Calu3 (cell line): ENCODE data around the gene LPCAT2. TPM values are rescaled to one million over a fixed set of nuclear protein-coding genes. Genes with fewer than 3 reads are reported as not detected.

Experiments used
- BruUV-seq: library from RNA; stranded (reverse); fragments of 400-500 nt; replicated peaks from 2 replicates; lab custom pipeline; 2021; lab: Mats Ljungman, UMichigan
- CTCF ChIA-PET: fragments of 300-600 bp; sonication (Branson Sonifier 250); formaldehyde crosslinking; loops from one replicate; lab custom pipeline; 2022; ENCODE audit warnings: antibody characterized with exemption; lab: Charles Lee
- DNase-seq: peaks from one replicate; pipeline ENCODE4 v3.0.0; 2022
- H3K27ac Mint-ChIP-seq: one replicate; pipeline ENCODE4 v1.8.0; 2022; ENCODE audit warnings: mixed read lengths; ENCODE audit not compliant: unreplicated experiment
- H3K27me3 Mint-ChIP-seq: one replicate; pipeline ENCODE4 v1.8.0; 2022; ENCODE audit warnings: mixed read lengths; ENCODE audit not compliant: unreplicated experiment
- H3K36me3 Mint-ChIP-seq: one replicate; pipeline ENCODE4 v1.8.0; 2022; ENCODE audit warnings: mild to moderate bottlenecking, moderate library complexity, mixed read lengths; ENCODE audit not compliant: insufficient read depth, unreplicated experiment
- H3K4me1 Mint-ChIP-seq: one replicate; pipeline ENCODE4 v1.8.0; 2022; ENCODE audit warnings: mild to moderate bottlenecking, low read depth, mixed read lengths; ENCODE audit not compliant: unreplicated experiment
- H3K4me3 Mint-ChIP-seq: one replicate; pipeline ENCODE4 v1.8.0; 2022; ENCODE audit warnings: mild to moderate bottlenecking, low read depth, moderate library complexity, mixed read lengths; ENCODE audit not compliant: unreplicated experiment
- H3K9me3 Mint-ChIP-seq: one replicate; pipeline ENCODE4 v1.8.0; 2022; ENCODE audit warnings: low read depth, mixed read lengths; ENCODE audit not compliant: unreplicated experiment
- intact Hi-C: fragments of 100-400 bp; cut with micrococcal nuclease; formaldehyde crosslinking; loops from one replicate; pipeline ENCODE4 v1.10.0; 2022; ENCODE audit not compliant: unreplicated experiment
- total RNA-seq: library from RNA; stranded (reverse); gene quantifications from 2 replicates; pipeline ENCODE4 v1.2.3, GENCODE V29; 2022
- TF ChIP-seq, protein P1 (sequence below): fragments of 200-600 bp; IDR thresholded peaks from one replicate; pipeline ENCODE4 v1.8.0; 2022; ENCODE audit warnings: antibody characterized with exemption; ENCODE audit not compliant: unreplicated experiment

Gene LPCAT2
- total RNA-seq, 1 experiment from 2014 or later = 10.0 TPM

DNA sequence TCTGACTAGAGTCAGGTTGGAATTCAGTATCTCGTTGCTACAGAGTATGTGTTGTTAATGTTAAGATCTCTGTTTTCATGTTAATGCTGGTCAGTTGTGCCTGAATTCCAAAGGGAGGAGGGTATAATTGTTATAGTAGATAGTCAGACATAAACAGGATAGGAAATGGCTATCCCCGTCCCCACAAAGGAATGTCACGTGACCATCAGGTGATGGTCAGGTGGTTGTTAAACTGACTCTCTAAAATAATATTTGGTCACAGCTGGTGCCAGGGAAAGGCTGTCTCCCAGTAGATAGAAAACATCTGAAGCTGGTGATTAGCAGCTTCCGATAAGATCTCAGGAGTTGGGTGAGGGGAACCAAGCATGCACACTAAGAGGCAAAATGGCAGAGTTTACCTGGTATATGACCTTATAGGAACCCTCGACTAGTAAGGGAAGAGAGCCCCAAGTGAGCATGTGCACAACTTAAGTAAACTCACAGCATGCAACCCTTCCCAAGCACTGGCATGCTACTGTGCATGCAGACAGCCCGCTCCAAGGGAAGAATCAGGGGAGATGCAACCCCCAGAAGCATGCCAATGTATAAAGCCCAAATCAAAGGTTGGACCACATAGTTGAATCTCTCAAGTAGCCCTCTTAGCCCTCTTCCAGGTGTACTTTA, 119.6 kb downstream of the LPCAT2 start:
- Mint-ChIP-seq H3K9me3 (peaks cover 13% of the 10 kb centered on the region), H3K27ac (no peak overlapping the region), H3K4me1 (no peaks in the 10 kb centered on the region), H3K36me3 (no peaks in the 10 kb centered on the region), H3K27me3 (no peaks in the 10 kb centered on the region), H3K4me3 (no peak overlapping the region)
- no peak for DNase-seq
- intact Hi-C loops = no loop called here
- BruUV-seq = no TSS peak
- CTCF ChIA-PET = no interaction called here
- TF ChIP-seq, protein P1, sequence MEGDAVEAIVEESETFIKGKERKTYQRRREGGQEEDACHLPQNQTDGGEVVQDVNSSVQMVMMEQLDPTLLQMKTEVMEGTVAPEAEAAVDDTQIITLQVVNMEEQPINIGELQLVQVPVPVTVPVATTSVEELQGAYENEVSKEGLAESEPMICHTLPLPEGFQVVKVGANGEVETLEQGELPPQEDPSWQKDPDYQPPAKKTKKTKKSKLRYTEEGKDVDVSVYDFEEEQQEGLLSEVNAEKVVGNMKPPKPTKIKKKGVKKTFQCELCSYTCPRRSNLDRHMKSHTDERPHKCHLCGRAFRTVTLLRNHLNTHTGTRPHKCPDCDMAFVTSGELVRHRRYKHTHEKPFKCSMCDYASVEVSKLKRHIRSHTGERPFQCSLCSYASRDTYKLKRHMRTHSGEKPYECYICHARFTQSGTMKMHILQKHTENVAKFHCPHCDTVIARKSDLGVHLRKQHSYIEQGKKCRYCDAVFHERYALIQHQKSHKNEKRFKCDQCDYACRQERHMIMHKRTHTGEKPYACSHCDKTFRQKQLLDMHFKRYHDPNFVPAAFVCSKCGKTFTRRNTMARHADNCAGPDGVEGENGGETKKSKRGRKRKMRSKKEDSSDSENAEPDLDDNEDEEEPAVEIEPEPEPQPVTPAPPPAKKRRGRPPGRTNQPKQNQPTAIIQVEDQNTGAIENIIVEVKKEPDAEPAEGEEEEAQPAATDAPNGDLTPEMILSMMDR = no peak

DNA sequence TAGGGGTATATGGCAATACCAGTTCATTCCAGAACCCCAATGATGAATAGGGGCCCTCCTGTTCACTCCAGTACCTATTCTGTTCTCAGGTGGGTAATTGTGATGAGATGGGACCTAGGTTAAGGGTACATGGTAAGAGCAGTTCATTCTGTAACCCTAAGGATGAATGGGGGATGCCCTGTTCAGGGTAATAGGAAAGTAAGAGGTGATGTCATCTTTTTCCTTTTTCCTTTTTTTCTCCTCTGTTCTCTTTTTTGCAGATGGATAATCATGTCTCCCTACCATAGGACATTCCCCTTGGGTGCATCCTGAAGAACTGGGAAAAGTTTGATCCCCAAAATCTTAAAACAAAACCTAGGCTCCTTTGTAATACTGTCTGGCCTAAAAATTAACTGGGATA, 121.9 kb downstream of the LPCAT2 start:
- BruUV-seq = no TSS peak
- Mint-ChIP-seq H3K36me3 (no peaks in the 10 kb centered on the region), H3K27me3 (peaks cover 11% of the 10 kb centered on the region), H3K27ac (no peak overlapping the region), H3K4me3 (no peak overlapping the region), H3K9me3 (peaks cover 13% of the 10 kb centered on the region), H3K4me1 (no peaks in the 10 kb centered on the region)
- DNase-seq = no peak
- intact Hi-C loops = no loop called here
- CTCF ChIA-PET = no interaction called here
- TF ChIP-seq, protein P1 = no peak

DNA sequence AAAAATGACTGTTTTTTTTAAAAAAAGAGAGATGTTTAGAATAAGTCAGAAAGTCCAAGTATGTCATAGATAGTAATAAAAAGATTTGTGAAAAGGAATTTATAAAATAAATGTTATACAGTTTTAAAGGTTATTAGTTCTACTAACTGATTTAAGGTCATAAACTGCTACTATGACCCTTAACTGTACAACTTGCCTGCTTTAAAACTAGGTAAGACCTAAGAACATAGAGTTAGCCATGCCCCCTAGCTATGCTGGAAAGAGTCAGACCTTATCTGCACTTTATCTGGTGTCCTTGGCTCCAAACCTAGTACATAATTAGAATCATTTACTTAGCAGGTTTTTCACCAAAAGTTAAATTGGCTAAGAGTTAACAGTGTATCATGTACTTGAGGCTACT, 123.4 kb downstream of the LPCAT2 start:
- H3K9me3 Mint-ChIP-seq = peaks cover 10% of the 10 kb centered on the region
- no peaks in the 10 kb centered on the region for H3K36me3 Mint-ChIP-seq
- no TSS peak for BruUV-seq
- no peaks in the 10 kb centered on the region for H3K4me1 Mint-ChIP-seq
- DNase-seq = no peak
- peaks cover 25% of the 10 kb centered on the region for H3K27me3 Mint-ChIP-seq
- intact Hi-C loops = no loop called here
- TF ChIP-seq, protein P1 = no peak
- CTCF ChIA-PET = no interaction called here
- no peak overlapping the region for H3K27ac Mint-ChIP-seq
- no peak overlapping the region for H3K4me3 Mint-ChIP-seq

DNA sequence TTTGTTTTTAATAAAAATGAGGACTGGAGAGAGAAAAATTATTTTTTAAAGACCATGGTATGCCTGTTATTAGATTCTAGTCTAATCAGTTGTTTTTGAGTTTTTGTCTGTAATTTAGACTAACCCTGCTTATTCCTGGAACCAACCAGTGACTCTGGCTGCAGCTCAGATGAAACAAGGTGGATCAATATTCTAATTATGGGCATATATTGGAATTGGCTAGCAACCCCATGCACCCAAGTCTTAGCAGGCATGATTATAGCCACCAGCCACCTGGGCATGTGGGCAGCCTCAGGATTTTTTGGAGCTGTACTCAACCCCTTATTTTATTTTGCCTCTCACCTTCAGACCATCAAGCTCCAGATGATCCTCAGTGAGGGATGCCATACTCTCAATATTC, 125.3 kb downstream of the LPCAT2 start:
- intact Hi-C loops = no loop called here
- H3K9me3 Mint-ChIP-seq = peaks cover 4% of the 10 kb centered on the region
- no peaks in the 10 kb centered on the region for H3K4me1 Mint-ChIP-seq
- CTCF ChIA-PET = no interaction called here
- H3K27me3 Mint-ChIP-seq = peaks cover 45% of the 10 kb centered on the region
- no TSS peak for BruUV-seq
- H3K4me3 Mint-ChIP-seq = no peak overlapping the region
- H3K27ac Mint-ChIP-seq = no peak overlapping the region
- TF ChIP-seq, protein P1 = no peak
- DNase-seq = no peak
- H3K36me3 Mint-ChIP-seq = no peaks in the 10 kb centered on the region

Other genes with a start within 250 kb of the LPCAT2 start
- gene IRX6, start 184.9 kb upstream of the LPCAT2 start, total RNA-seq = not detected in 2 replicates
- not detected in 2 replicates for gene MMP2, start 29.9 kb upstream of the LPCAT2 start, total RNA-seq
- not detected in 2 replicates for gene CAPNS2, start 57.6 kb downstream of the LPCAT2 start, total RNA-seq
- gene SLC6A2, start 146.9 kb downstream of the LPCAT2 start, total RNA-seq = not detected in 2 replicates